Stomach (tissue), 4 donors: Measurements from ENCODE around the gene TREX2.

Source experiments
- CTCF ChIP-seq, 7 experiments: fragments of 450-650 bp in 4 of 7; fragments of 200-600 bp in 3 of 7; sonication (generic) in 3 of 7; IDR thresholded peaks; one replicate each; pipeline ENCODE4 v1.5.1; 2016 to 2019; ENCODE audit warnings: antibody characterized with exemption in 7 of 7, control low read depth in 2 of 7, mild to moderate bottlenecking in 1 of 7
- POLR2AphosphoS5 ChIP-seq, 3 donors: sonication (generic); formaldehyde crosslinking; IDR thresholded peaks; one replicate each; pipeline ENCODE4 v1.6.1; 2016; ENCODE audit warnings: antibody characterized with exemption in 3 of 3

GRCh38 chrX:153477901-153478300 is 32.0 kb upstream of the TREX2 start:
- TF ChIP-seq CTCF (IDR thresholded peaks at IDR 0.05) (no peak), POLR2AphosphoS5 (IDR thresholded peaks at IDR 0.05) (no peak)
